A549 (cell line): ENCODE results near the gene STRN. TPM values are rescaled to one million over a fixed set of nuclear protein-coding genes. Genes with fewer than 3 reads are reported as not detected.

Experiments used
- ATAC-seq, 2 experiments: fragments of 200-7000 bp in 1 of 2; fragments of >200 bp in 1 of 2; cut with Nextera tagmentation in 1 of 2; cut with Tn5 transposase in 1 of 2; 3 replicates each; pipeline versions ENCODE4 v1.8.0 to v1.9.1; 2018 to 2020; ENCODE audit warnings: mild to moderate bottlenecking in 1 of 2, moderate library complexity in 1 of 2
- CTCF ChIA-PET: fragments of 300-600 bp; sonication (Branson Sonifier 250); formaldehyde crosslinking; extraction: SDS; loops from one replicate; lab custom pipeline; 2021; ENCODE audit warnings: antibody characterized with exemption, inconsistent platforms; lab: Yijun Ruan, JAX
- POLR2A ChIA-PET: fragments of 350-600 bp; formaldehyde crosslinking; extraction: SDS; loops from one replicate; lab custom pipeline; 2021; ENCODE audit warnings: antibody characterized with exemption, inconsistent platforms; lab: Yijun Ruan, JAX
- DNase-seq, 2 experiments: peaks; one replicate each; pipeline versions ENCODE4 v3.0.0 to v3.0.0-alpha.2; 2011 to 2016; ENCODE audit warnings: low read depth in 1 of 2, low spot score in 1 of 2
- FAIRE-seq: peaks from 2 replicates; lab custom pipeline; 2011; peaks lifted over from hg19 to GRCh38; lab: Jason Lieb, UNC
- H3K27ac ChIP-seq, 2 experiments: fragments of >200 bp; sonication (Bioruptor Twin); formaldehyde crosslinking; 3 replicates each; pipeline ENCODE4 v1.5.1; 2016 to 2017
- H3K4me1 ChIP-seq: fragments of >200 bp; sonication (Bioruptor Twin); formaldehyde crosslinking; 3 replicates; pipeline ENCODE4 v1.6.1; 2016
- H3K4me2 ChIP-seq: fragments of >200 bp; sonication (Bioruptor Twin); formaldehyde crosslinking; 3 replicates; pipeline ENCODE4 v1.6.1; 2016
- H3K4me3 ChIP-seq: fragments of >200 bp; sonication (Bioruptor Twin); formaldehyde crosslinking; 3 replicates; pipeline ENCODE4 v1.5.1; 2016
- H3K9me3 ChIP-seq: fragments of >200 bp; sonication (Bioruptor Twin); formaldehyde crosslinking; 3 replicates; pipeline ENCODE4 v1.6.1; 2016
- BHLHE40 ChIP-seq: IDR thresholded peaks from 2 replicates; pipeline ENCODE4 v1.6.1; 2012; ENCODE audit warnings: low read depth, low read length, inconsistent platforms
- CBX2 ChIP-seq: fragments of 200-600 bp; sonication (generic); IDR thresholded peaks from 2 replicates; pipeline ENCODE4 v1.6.1; 2016; ENCODE audit warnings: low read depth, mild to moderate bottlenecking, borderline replicate concordance
- CBX8 ChIP-seq: fragments of 200-600 bp; sonication (generic); IDR thresholded peaks from 2 replicates; pipeline ENCODE4 v1.6.1; 2016
- CEBPB ChIP-seq, 2 experiments: fragments of >200 bp in 1 of 2; sonication (Bioruptor Twin) in 1 of 2; formaldehyde crosslinking in 1 of 2; IDR thresholded peaks; 2 replicates each; pipeline ENCODE4 v1.6.1; 2012 to 2016
- CHD2 ChIP-seq: fragments of 150-350 bp; IDR thresholded peaks from 2 replicates; pipeline ENCODE4 v1.6.1; 2014; ENCODE audit warnings: low read length; ENCODE audit not compliant: partially characterized antibody
- CHD4 ChIP-seq: fragments of 200-600 bp; sonication (generic); IDR thresholded peaks from 2 replicates; pipeline ENCODE4 v1.6.1; 2016; ENCODE audit warnings: antibody characterized with exemption, mild to moderate bottlenecking, borderline replicate concordance
- EHF ChIP-seq: fragments of 250-450 bp; sonication (Bioruptor Pico); IDR thresholded peaks from 2 replicates; pipeline ENCODE4 v1.5.0; 2020; ENCODE audit warnings: mild to moderate bottlenecking
- FOSB ChIP-seq: fragments of 250-450 bp; sonication (Bioruptor Pico); IDR thresholded peaks from 2 replicates; pipeline ENCODE4 v1.5.0; 2020; ENCODE audit warnings: mild to moderate bottlenecking, moderate library complexity
- FOXS1 ChIP-seq: fragments of 250-450 bp; sonication (Bioruptor Pico); IDR thresholded peaks from 2 replicates; pipeline ENCODE4 v1.5.0; 2020; ENCODE audit warnings: mild to moderate bottlenecking, moderate library complexity
- HDAC2 ChIP-seq: fragments of 200-600 bp; sonication (generic); IDR thresholded peaks from 2 replicates; pipeline ENCODE4 v1.6.1; 2016
- HEYL ChIP-seq: fragments of 250-450 bp; sonication (Bioruptor Pico); IDR thresholded peaks from 2 replicates; pipeline ENCODE4 v1.8.0; 2021; ENCODE audit warnings: mild to moderate bottlenecking, moderate library complexity
- JUN ChIP-seq, 2 experiments: fragments of >200 bp; sonication (Bioruptor Twin); formaldehyde crosslinking; IDR thresholded peaks; 2 replicates in 1 of 2; 3 replicates in 1 of 2; pipeline ENCODE4 v1.6.1; 2016 to 2017
- JUNB ChIP-seq: fragments of >200 bp; sonication (Bioruptor Twin); formaldehyde crosslinking; IDR thresholded peaks from 2 replicates; pipeline ENCODE4 v1.6.1; 2016
- KDM5A ChIP-seq: fragments of 200-600 bp; sonication (generic); IDR thresholded peaks from 2 replicates; pipeline ENCODE4 v1.6.1; 2016; ENCODE audit warnings: antibody characterized with exemption, mild to moderate bottlenecking
- NFE2L2 ChIP-seq: fragments of 150-350 bp; conservative IDR thresholded peaks from 2 replicates; pipeline ENCODE4 v1.6.1; 2014; ENCODE audit warnings: low read length
- NR3C1 ChIP-seq: fragments of >200 bp; sonication (Bioruptor Twin); formaldehyde crosslinking; IDR thresholded peaks from 3 replicates; pipeline ENCODE4 v1.6.1; 2017
- POLR2AphosphoS2 ChIP-seq: conservative IDR thresholded peaks from 2 replicates; pipeline ENCODE4 v1.6.1; 2012; ENCODE audit warnings: low read length, improper control_type of control experiment, inconsistent platforms
- RCOR1 ChIP-seq: fragments of 150-350 bp; IDR thresholded peaks from 2 replicates; pipeline ENCODE4 v1.6.1; 2014; ENCODE audit warnings: antibody characterized with exemption, low read length, low read depth
- RNF2 ChIP-seq: fragments of 200-600 bp; sonication (generic); IDR thresholded peaks from 2 replicates; pipeline ENCODE4 v1.6.1; 2016; ENCODE audit warnings: low read depth, mild to moderate bottlenecking, antibody characterized with exemption, moderate library complexity, borderline replicate concordance
- SMC3 ChIP-seq: fragments of >200 bp; sonication (Bioruptor Twin); formaldehyde crosslinking; IDR thresholded peaks from 3 replicates; pipeline ENCODE4 v1.6.1; 2018; ENCODE audit warnings: inconsistent platforms
- TFCP2L1 ChIP-seq: fragments of 250-450 bp; sonication (Bioruptor Pico); IDR thresholded peaks from 2 replicates; pipeline ENCODE4 v1.5.0; 2021; ENCODE audit warnings: mild to moderate bottlenecking
- ZNF302 ChIP-seq: fragments of 250-450 bp; sonication (Bioruptor Pico); IDR thresholded peaks from 2 replicates; pipeline ENCODE4 v1.9.0; 2021; ENCODE audit warnings: inconsistent platforms, mild to moderate bottlenecking, moderate library complexity
- ZSCAN20 ChIP-seq: fragments of 250-450 bp; sonication (Bioruptor Pico); IDR thresholded peaks from 2 replicates; pipeline ENCODE4 v1.8.0; 2022; ENCODE audit warnings: mild to moderate bottlenecking, moderate library complexity
- WGBS: methylation state at CpG from one replicate; pipeline ENCODE4 v1.1.6; 2017; ENCODE audit errors: missing lambda C conversion rate; 5-methylcytosine and 5-hydroxymethylcytosine counted together
- polyA plus RNA-seq, 4 experiments: library from polyadenylated mRNA; depleted of rRNA in 3 of 4; stranded (reverse); fragments of >200 nt; fragmentation: RNase III in 1 of 4; extraction: RNeasy Plus Mini Kit Qiagen cat#74134 plus additional on column Dnase treatment in 1 of 4; gene quantifications; 2 replicates in 3 of 4; 3 replicates in 1 of 4; pipeline ENCODE4 v1.2.3, GENCODE V29; 2011 to 2017
- TF ChIP-seq, protein P1 (sequence below): fragments of >200 bp; sonication (Bioruptor Twin); formaldehyde crosslinking; IDR thresholded peaks from 2 replicates; pipeline ENCODE4 v1.6.1; 2016
- TF ChIP-seq, protein P2 (sequence below): fragments of 250-450 bp; sonication (Bioruptor Pico); IDR thresholded peaks from 2 replicates; pipeline ENCODE4 v1.5.0; 2020; ENCODE audit warnings: low read depth, mild to moderate bottlenecking, moderate library complexity
- TF ChIP-seq, protein P3 (sequence below): fragments of 250-450 bp; sonication (Bioruptor Pico); IDR thresholded peaks from 2 replicates; pipeline ENCODE4 v1.5.0; 2021; ENCODE audit warnings: mild to moderate bottlenecking, moderate library complexity, borderline replicate concordance
- TF ChIP-seq, protein P4 (sequence below): fragments of 150-350 bp; IDR thresholded peaks from 2 replicates; pipeline ENCODE4 v1.6.1; 2014; ENCODE audit warnings: low read depth, mild to moderate bottlenecking, low read length

The STRN gene
- polyA plus RNA-seq, 2 of the 4 experiments (the other 2 are of a cell fraction), result 13.1 to 36.0 TPM

DNA sequence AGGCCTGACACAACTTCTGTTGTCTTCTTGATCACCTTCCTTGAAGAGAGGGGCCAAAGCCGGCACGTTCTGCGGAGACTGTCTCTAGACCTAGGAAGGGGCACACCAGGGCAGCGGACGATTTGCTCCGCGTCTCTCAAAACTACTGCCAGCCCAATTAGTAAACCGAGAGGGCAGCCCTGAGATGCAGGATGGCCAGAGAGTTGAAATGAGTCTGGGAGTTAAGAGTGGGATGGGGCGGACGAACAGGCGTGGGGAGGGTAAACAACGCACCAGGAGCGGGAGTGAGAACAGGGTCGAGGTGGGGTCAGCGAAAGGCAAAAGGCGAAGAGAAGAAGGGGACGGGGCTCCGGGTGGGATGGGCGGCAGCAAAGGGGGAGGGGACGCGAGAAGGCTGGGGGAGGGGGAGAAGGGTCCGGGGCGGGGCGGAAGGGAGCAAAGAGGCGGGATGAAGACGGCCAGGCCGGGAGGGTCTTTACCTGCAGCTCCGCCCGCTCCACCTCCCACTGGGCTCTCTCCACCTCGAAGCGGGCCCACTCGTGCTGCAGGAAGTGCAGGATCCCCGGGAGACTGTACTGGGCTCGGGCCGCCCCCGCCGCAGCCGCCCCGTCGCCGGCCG is 476 bp downstream of the STRN start:
- FAIRE-seq, result no peak
- H3K27ac ChIP-seq, result peak overlapping the region; percentile 97
- peak overlapping the region; percentile 96 for H3K4me3 ChIP-seq
- H3K4me2 ChIP-seq, result peak overlapping the region; percentile 79
- 2% methylated on average over 37 of the region's 42 CpGs for WGBS
- H3K9me3 ChIP-seq, result no peaks in the 10 kb centered on the region
- peaks cover 21% of the 10 kb centered on the region for H3K4me1 ChIP-seq
- TF ChIP-seq CBX2, result no peak
- no peak for TF ChIP-seq RNF2
- no peak for TF ChIP-seq RCOR1
- TF ChIP-seq NFE2L2, result no peak
- no peak for TF ChIP-seq CEBPB (IDR thresholded peaks at IDR 0.05)
- TF ChIP-seq POLR2AphosphoS2, result no peak
- TF ChIP-seq HDAC2, result no peak
- TF ChIP-seq CBX8, result no peak
- TF ChIP-seq FOSB, result no peak
- ChIA-PET CTCF (interaction anchor here (1.6 kb wide), 1 partner anchor 47 kb away, joined by 3 read pairs; no protein-coding TSS in a partner anchor), POLR2A (interaction anchor here (0.7 to 1.2 kb wide), 7 partner anchors 10 to 266 kb away, joined by 3 to 6 read pairs (median 4); partner anchors contain the start of genes CEBPZ and NDUFAF7)
- peak; percentile 46 to 53 for DNase-seq
- ATAC-seq, result peak; percentile 43 to 55

DNA sequence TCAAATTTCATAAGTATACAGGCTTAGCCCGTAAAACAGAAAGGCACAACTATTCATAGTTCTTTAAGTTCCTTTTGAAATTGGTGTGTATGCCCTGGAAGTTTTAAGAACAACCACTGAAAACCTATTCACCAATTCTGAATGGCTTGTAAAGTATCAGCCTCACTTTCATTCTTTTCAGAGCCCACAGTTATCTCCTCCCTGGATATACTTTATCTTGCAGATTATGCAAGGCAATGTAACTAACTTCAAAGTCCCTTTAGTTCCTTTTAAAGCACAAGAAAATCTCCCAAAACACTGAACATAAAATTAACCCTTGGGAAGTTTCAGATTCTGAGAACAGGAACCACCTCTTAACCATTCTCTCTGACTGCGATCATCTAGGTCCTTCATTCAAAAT is 1.1 kb downstream of the STRN start:
- peaks cover 25% of the 10 kb centered on the region for H3K4me1 ChIP-seq
- DNase-seq (no peak), ATAC-seq (no peak), FAIRE-seq (no peak)
- TF ChIP-seq SMC3, result no peak
- TF ChIP-seq TFCP2L1, result no peak
- no peak for TF ChIP-seq CHD4
- no peak for TF ChIP-seq ZNF302 (CRISPR knock-in tag)
- peak overlapping the region; percentile 97 for H3K27ac ChIP-seq
- POLR2A ChIA-PET, result no interaction called here
- H3K4me2 ChIP-seq, result peak overlapping the region; percentile 79
- WGBS, result 51% methylated on average over 2 of the region's 2 CpGs
- no peaks in the 10 kb centered on the region for H3K9me3 ChIP-seq
- CTCF ChIA-PET, result no interaction called here
- H3K4me3 ChIP-seq, result peak overlapping the region; percentile 96

DNA sequence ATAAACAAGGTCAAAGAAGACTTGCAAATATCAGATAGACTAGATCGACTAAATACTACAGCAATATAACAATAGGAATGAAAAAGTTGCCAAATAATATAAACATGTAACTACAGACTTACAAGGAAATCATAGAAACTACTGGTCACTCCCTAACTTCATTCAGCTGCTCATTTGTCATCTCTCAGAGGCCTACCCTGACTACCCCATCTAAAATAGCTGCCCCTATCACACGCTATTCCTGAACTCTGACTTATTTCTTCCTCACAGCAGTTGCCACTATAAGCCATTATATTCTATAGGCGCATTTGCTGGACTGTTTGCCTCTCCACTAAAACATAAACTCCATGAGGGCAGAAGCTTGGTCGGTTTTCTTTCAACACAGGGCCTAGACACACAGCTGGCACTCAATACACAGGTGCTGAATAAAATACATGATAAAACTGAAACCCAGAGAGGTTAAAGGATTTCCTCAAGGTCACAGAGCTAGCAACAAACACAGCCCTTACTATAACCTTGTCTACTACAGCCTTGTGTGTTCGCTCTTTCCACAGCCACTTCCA is 1.8 kb downstream of the STRN start:
- Histone ChIP-seq H3K4me2 (peak overlapping the region; percentile 79), H3K9me3 (no peaks in the 10 kb centered on the region), H3K4me1 (peaks cover 27% of the 10 kb centered on the region), H3K27ac (peak overlapping the region in 1 of 2 experiments; percentile 97; a peak in 2 of 6 replicates), H3K4me3 (no peak overlapping the region; the same call in 2 of the 3 replicates)
- FAIRE-seq, result no peak
- TF ChIP-seq, protein P1, sequence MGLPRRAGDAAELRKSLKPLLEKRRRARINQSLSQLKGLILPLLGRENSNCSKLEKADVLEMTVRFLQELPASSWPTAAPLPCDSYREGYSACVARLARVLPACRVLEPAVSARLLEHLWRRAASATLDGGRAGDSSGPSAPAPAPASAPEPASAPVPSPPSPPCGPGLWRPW, result no peak
- no peak for TF ChIP-seq RCOR1
- no peak for TF ChIP-seq CHD4
- TF ChIP-seq RNF2, result no peak
- TF ChIP-seq CEBPB (IDR thresholded peaks at IDR 0.05), result no peak
- no peak for TF ChIP-seq FOXS1 (CRISPR knock-in tag)
- TF ChIP-seq, protein P2, sequence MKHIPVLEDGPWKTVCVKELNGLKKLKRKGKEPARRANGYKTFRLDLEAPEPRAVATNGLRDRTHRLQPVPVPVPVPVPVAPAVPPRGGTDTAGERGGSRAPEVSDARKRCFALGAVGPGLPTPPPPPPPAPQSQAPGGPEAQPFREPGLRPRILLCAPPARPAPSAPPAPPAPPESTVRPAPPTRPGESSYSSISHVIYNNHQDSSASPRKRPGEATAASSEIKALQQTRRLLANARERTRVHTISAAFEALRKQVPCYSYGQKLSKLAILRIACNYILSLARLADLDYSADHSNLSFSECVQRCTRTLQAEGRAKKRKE, result no peak
- TF ChIP-seq NFE2L2, result no peak
- no peak for TF ChIP-seq EHF
- no peak for TF ChIP-seq ZNF302 (CRISPR knock-in tag)
- TF ChIP-seq BHLHE40, result no peak
- no peak for TF ChIP-seq JUNB
- TF ChIP-seq JUN (IDR thresholded peaks at IDR 0.05), result no peak
- no peak for DNase-seq
- WGBS, result 87% methylated on average over 5 of the region's 5 CpGs
- ChIA-PET CTCF (no interaction called here), POLR2A (no interaction called here)
- ATAC-seq, result no peak

DNA sequence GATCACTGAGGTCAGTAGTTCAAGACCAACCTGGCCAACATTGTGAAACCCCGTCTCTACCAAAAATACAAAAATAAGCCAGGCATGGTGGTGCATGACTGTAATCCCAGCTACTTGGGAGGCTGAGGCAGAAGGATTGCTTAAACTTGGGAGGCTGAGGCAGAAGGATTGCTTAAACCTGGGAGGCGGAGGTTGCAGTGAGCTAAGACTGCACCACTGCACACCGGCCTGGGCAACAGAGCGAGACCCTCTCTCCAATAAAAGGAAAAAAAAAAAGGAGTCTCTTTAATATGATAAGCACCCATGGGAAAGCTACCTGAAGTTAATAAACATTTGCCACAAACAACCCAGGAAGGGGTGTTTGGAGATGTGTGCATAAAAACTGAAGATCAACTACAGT is 2.6 kb downstream of the STRN start:
- Histone ChIP-seq H3K4me1 (peaks cover 27% of the 10 kb centered on the region), H3K4me2 (no peak overlapping the region), H3K9me3 (no peaks in the 10 kb centered on the region), H3K4me3 (no peak overlapping the region), H3K27ac (no peak overlapping the region)
- 93% methylated on average over 4 of the region's 4 CpGs for WGBS
- FAIRE-seq (no peak), DNase-seq (no peak), ATAC-seq (no peak)
- ChIA-PET POLR2A (no interaction called here), CTCF (no interaction called here)
- TF ChIP-seq HEYL (CRISPR knock-in tag), result no peak
- no peak for TF ChIP-seq JUN (IDR thresholded peaks at IDR 0.05)
- no peak for TF ChIP-seq JUNB
- TF ChIP-seq, protein P3, sequence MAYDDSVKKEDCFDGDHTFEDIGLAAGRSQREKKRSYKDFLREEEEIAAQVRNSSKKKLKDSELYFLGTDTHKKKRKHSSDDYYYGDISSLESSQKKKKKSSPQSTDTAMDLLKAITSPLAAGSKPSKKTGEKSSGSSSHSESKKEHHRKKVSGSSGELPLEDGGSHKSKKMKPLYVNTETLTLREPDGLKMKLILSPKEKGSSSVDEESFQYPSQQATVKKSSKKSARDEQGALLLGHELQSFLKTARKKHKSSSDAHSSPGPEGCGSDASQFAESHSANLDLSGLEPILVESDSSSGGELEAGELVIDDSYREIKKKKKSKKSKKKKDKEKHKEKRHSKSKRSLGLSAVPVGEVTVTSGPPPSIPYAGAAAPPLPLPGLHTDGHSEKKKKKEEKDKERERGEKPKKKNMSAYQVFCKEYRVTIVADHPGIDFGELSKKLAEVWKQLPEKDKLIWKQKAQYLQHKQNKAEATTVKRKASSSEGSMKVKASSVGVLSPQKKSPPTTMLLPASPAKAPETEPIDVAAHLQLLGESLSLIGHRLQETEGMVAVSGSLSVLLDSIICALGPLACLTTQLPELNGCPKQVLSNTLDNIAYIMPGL, result no peak
- TF ChIP-seq, protein P4, sequence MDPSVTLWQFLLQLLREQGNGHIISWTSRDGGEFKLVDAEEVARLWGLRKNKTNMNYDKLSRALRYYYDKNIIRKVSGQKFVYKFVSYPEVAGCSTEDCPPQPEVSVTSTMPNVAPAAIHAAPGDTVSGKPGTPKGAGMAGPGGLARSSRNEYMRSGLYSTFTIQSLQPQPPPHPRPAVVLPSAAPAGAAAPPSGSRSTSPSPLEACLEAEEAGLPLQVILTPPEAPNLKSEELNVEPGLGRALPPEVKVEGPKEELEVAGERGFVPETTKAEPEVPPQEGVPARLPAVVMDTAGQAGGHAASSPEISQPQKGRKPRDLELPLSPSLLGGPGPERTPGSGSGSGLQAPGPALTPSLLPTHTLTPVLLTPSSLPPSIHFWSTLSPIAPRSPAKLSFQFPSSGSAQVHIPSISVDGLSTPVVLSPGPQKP, result no peak
- TF ChIP-seq NFE2L2, result no peak
- no peak for TF ChIP-seq FOSB
- no peak for TF ChIP-seq FOXS1 (CRISPR knock-in tag)
- no peak for TF ChIP-seq KDM5A
- TF ChIP-seq CBX2, result no peak
- no peak for TF ChIP-seq CHD2
- TF ChIP-seq ZSCAN20 (CRISPR knock-in tag), result no peak
- no peak for TF ChIP-seq NR3C1
